VCaP (cell line): Measurements from ENCODE around the gene SIGLEC10.
"Not testable (repeated sequence)": the region's sequence is repeated elsewhere in the genome, so short reads cannot be mapped to it uniquely, and the experiment has no call there.

ENCODE experiments used
- H3K27ac ChIP-seq: fragments of 450-650 bp; 2 replicates; pipeline ENCODE4 v1.5.1; 2017
- CTCF ChIP-seq: fragments of 450-650 bp; conservative IDR thresholded peaks from 2 replicates; pipeline ENCODE4 v1.5.1; 2017; ENCODE audit warnings: mild to moderate bottlenecking, moderate library complexity

SIGLEC10 gene

GRCh38 chr19:51431124-51431523 is 13.7 kb upstream of the SIGLEC10 start:
- no peak overlapping the region for H3K27ac ChIP-seq
- TF ChIP-seq CTCF, result no peak

GRCh38 chr19:51430221-51430620 is 12.8 kb upstream of the SIGLEC10 start:
- TF ChIP-seq CTCF, result no peak
- no peak overlapping the region for H3K27ac ChIP-seq

- TF ChIP-seq CTCF, result no peak
- no peak overlapping the region for H3K27ac ChIP-seq
Measured at GRCh38 chr19:51427201-51427600, 9.8 kb upstream of the SIGLEC10 start.

GRCh38 chr19:51422053-51422448 is 4.6 kb upstream of the SIGLEC10 start:
- H3K27ac ChIP-seq, result no peak overlapping the region
- peak; percentile 98 for TF ChIP-seq CTCF

- TF ChIP-seq CTCF, result no peak
- H3K27ac ChIP-seq, result no peak overlapping the region
Measured at GRCh38 chr19:51421229-51422052, 4.0 kb upstream of the SIGLEC10 start.

- not testable (repeated sequence) for H3K27ac ChIP-seq
Measured at GRCh38 chr19:51420511-51420910, 3.1 kb upstream of the SIGLEC10 start.

- no peak overlapping the region for H3K27ac ChIP-seq
- TF ChIP-seq CTCF, result no peak
Measured at GRCh38 chr19:51418707-51419106, 1.3 kb upstream of the SIGLEC10 start.

- TF ChIP-seq CTCF, result no peak
- H3K27ac ChIP-seq, result no peak overlapping the region
Measured at GRCh38 chr19:51417810-51418157, 342 bp upstream of the SIGLEC10 start.

- not testable (repeated sequence) for H3K27ac ChIP-seq
Measured at GRCh38 chr19:51416422-51416821, 1.0 kb downstream of the SIGLEC10 start.
